Neutrophil (primary cell): ENCODE data around the gene ACKR2.

Experiments
- H3K27ac ChIP-seq: fragments of 200-600 bp; sonication (generic); 2 replicates; pipeline ENCODE4 v1.5.1; 2016; ENCODE audit warnings: mild to moderate bottlenecking, moderate library complexity
- H3K27me3 ChIP-seq: fragments of 200-600 bp; sonication (generic); 2 replicates; pipeline ENCODE4 v1.6.0; 2016; ENCODE audit warnings: mild to moderate bottlenecking
- H3K36me3 ChIP-seq: fragments of 200-600 bp; sonication (generic); 2 replicates; pipeline ENCODE4 v1.5.1; 2017
- H3K4me1 ChIP-seq, 2 experiments: fragments of 200-600 bp in 1 of 2; sonication (generic) in 1 of 2; 1 replicate in 1 of 2; 2 replicates in 1 of 2; pipeline versions ENCODE4 v1.5.1 to v1.6.1; 2013 to 2016; ENCODE audit warnings: low read depth in 1 of 2, low read length in 1 of 2, mild to moderate bottlenecking in 1 of 2, moderate library complexity in 1 of 2; ENCODE audit not compliant: control insufficient read depth in 1 of 2, insufficient read depth in 1 of 2
- H3K4me3 ChIP-seq, 2 experiments: fragments of 200-600 bp in 1 of 2; sonication (generic) in 1 of 2; 1 replicate in 1 of 2; 2 replicates in 1 of 2; pipeline ENCODE4 v1.5.1; 2013 to 2016; ENCODE audit warnings: low read depth in 1 of 2, low read length in 1 of 2, mild to moderate bottlenecking in 1 of 2, moderate library complexity in 1 of 2
- H3K9me3 ChIP-seq: fragments of 200-600 bp; sonication (generic); 2 replicates; pipeline ENCODE4 v1.5.1; 2016
- CTCF ChIP-seq: fragments of 200-600 bp; sonication (generic); IDR thresholded peaks from 2 replicates; pipeline ENCODE4 v1.5.1; 2016; ENCODE audit warnings: antibody characterized with exemption

Gene ACKR2

GRCh38 chr3:42887084-42887483 is 77.8 kb downstream of the ACKR2 start:
- Histone ChIP-seq H3K9me3 (no peaks in the 10 kb centered on the region), H3K4me1 (no peaks in the 10 kb centered on the region)

GRCh38 chr3:42891042-42891441 is 81.8 kb downstream of the ACKR2 start:
- no peaks in the 10 kb centered on the region for H3K36me3 ChIP-seq
- no peak overlapping the region for H3K4me3 ChIP-seq
- no peak overlapping the region for H3K27ac ChIP-seq
- no peaks in the 10 kb centered on the region for H3K4me1 ChIP-seq
- no peaks in the 10 kb centered on the region for H3K27me3 ChIP-seq
- TF ChIP-seq CTCF: no peak
- H3K9me3 ChIP-seq: no peaks in the 10 kb centered on the region

More at GRCh38 chr3:42887084-42887483, 77.8 kb downstream of the ACKR2 start:
- no peak overlapping the region for H3K4me3 ChIP-seq
- H3K27ac ChIP-seq: no peak overlapping the region
- H3K36me3 ChIP-seq: no peaks in the 10 kb centered on the region
- peaks cover 5% of the 10 kb centered on the region for H3K27me3 ChIP-seq
- TF ChIP-seq CTCF: no peak

- Histone ChIP-seq H3K9me3 (no peaks in the 10 kb centered on the region), H3K27me3 (no peaks in the 10 kb centered on the region), H3K4me3 (no peak overlapping the region), H3K27ac (no peak overlapping the region), H3K4me1 (no peaks in the 10 kb centered on the region), H3K36me3 (no peaks in the 10 kb centered on the region)
- no peak for TF ChIP-seq CTCF
Observed at GRCh38 chr3:42892169-42892568, 82.9 kb downstream of the ACKR2 start.

- no peaks in the 10 kb centered on the region for H3K4me1 ChIP-seq
- no peaks in the 10 kb centered on the region for H3K9me3 ChIP-seq
- H3K27me3 ChIP-seq: no peaks in the 10 kb centered on the region
- no peak overlapping the region for H3K27ac ChIP-seq
- no peak overlapping the region for H3K4me3 ChIP-seq
- no peaks in the 10 kb centered on the region for H3K36me3 ChIP-seq
- TF ChIP-seq CTCF: no peak
Observed at GRCh38 chr3:42892807-42893206, 83.6 kb downstream of the ACKR2 start.

- Histone ChIP-seq H3K27ac (no peak overlapping the region), H3K36me3 (no peaks in the 10 kb centered on the region)
- no peak for TF ChIP-seq CTCF
Observed at GRCh38 chr3:42894698-42895579, 85.7 kb downstream of the ACKR2 start.

More at GRCh38 chr3:42894698-42895579, 85.7 kb downstream of the ACKR2 start:
- Histone ChIP-seq H3K4me1 (no peaks in the 10 kb centered on the region), H3K9me3 (no peaks in the 10 kb centered on the region), H3K27me3 (no peaks in the 10 kb centered on the region), H3K4me3 (no peak overlapping the region)
